A673 (cell line): ENCODE measurements around the gene ZFR. TPM values are rescaled to one million over a fixed set of nuclear protein-coding genes. Genes with fewer than 3 reads are reported as not detected.

Experiments
- BruUV-seq: library from RNA; stranded (reverse); fragments of 400-500 nt; replicated peaks from 2 replicates; lab custom pipeline; 2021; lab: Mats Ljungman, UMichigan
- CTCF ChIA-PET: fragments of 300-600 bp; sonication (Branson Sonifier 250); formaldehyde crosslinking; loops from one replicate; lab custom pipeline; 2022; ENCODE audit warnings: antibody characterized with exemption; lab: Charles Lee
- POLR2A ChIA-PET: fragments of 300-600 bp; sonication (Branson Sonifier 250); formaldehyde crosslinking; loops from one replicate; lab custom pipeline; 2022; ENCODE audit warnings: antibody characterized with exemption; ENCODE audit not compliant: low non-redundant PET; lab: Charles Lee
- DNase-seq: peaks from one replicate; pipeline ENCODE4 v3.0.0-alpha.2; 2015; ENCODE audit warnings: low spot score
- H3K27ac ChIP-seq: fragments of 200-600 bp; sonication (generic); 2 replicates; pipeline ENCODE4 v1.5.1; 2016; ENCODE audit warnings: mixed run types, low read depth, mild to moderate bottlenecking, mixed read lengths, antibody characterized with exemption, low read length; ENCODE audit not compliant: poor library complexity, severe bottlenecking
- H3K27me3 ChIP-seq: fragments of 200-600 bp; sonication (generic); replicated peaks from 2 replicates; pipeline ENCODE4 v1.6.1; 2017; ENCODE audit warnings: mixed run types, low read depth, mild to moderate bottlenecking, mixed read lengths, antibody characterized with exemption, low read length; ENCODE audit not compliant: insufficient read depth, poor library complexity
- H3K36me3 ChIP-seq: fragments of 200-600 bp; sonication (generic); 2 replicates; pipeline ENCODE4 v1.6.1; 2016; ENCODE audit warnings: mixed run types, mild to moderate bottlenecking, mixed read lengths, antibody characterized with exemption, low read length; ENCODE audit not compliant: insufficient read depth, poor library complexity, severe bottlenecking
- H3K4me1 ChIP-seq: fragments of 200-600 bp; sonication (generic); 2 replicates; pipeline ENCODE4 v1.6.1; 2017; ENCODE audit warnings: mixed run types, mild to moderate bottlenecking, mixed read lengths, antibody characterized with exemption, low read length; ENCODE audit not compliant: insufficient read depth, poor library complexity, severe bottlenecking
- H3K4me3 ChIP-seq: fragments of 200-600 bp; sonication (generic); 2 replicates; pipeline ENCODE4 v1.5.1; 2016; ENCODE audit warnings: low read depth, mixed run types, mild to moderate bottlenecking, mixed read lengths, low read length; ENCODE audit not compliant: poor library complexity, severe bottlenecking
- H3K9me3 ChIP-seq: fragments of 200-600 bp; sonication (generic); 2 replicates; pipeline ENCODE4 v1.6.1; 2016; ENCODE audit warnings: mixed run types, low read depth, mild to moderate bottlenecking, mixed read lengths, antibody characterized with exemption, low read length; ENCODE audit not compliant: poor library complexity, severe bottlenecking
- EZH2 ChIP-seq: fragments of 200-600 bp; sonication (generic); IDR thresholded peaks from 2 replicates; pipeline ENCODE4 v1.6.1; 2017; ENCODE audit warnings: borderline replicate concordance, low read depth, mild to moderate bottlenecking, mixed read lengths, antibody characterized with exemption, low read length; ENCODE audit not compliant: poor library complexity, severe bottlenecking
- intact Hi-C: fragments of 100-400 bp; cut with micrococcal nuclease; formaldehyde crosslinking; loops from one replicate; pipeline ENCODE4 v1.10.0; 2022; ENCODE audit not compliant: unreplicated experiment
- total RNA-seq: library from RNA; stranded (reverse); gene quantifications from 2 replicates; pipeline ENCODE4 v1.2.3, GENCODE V29; 2021
- TF ChIP-seq, protein P1 (sequence below): fragments of 300-800, 200-600 bp; sonication (generic); conservative IDR thresholded peaks from 2 replicates; pipeline ENCODE4 v1.5.1; 2017; ENCODE audit warnings: low read depth, mild to moderate bottlenecking, antibody characterized with exemption, low read length, moderate library complexity, mixed read lengths

The ZFR gene
- total RNA-seq, 1 experiment from 2014 or later = 110 TPM

DNA sequence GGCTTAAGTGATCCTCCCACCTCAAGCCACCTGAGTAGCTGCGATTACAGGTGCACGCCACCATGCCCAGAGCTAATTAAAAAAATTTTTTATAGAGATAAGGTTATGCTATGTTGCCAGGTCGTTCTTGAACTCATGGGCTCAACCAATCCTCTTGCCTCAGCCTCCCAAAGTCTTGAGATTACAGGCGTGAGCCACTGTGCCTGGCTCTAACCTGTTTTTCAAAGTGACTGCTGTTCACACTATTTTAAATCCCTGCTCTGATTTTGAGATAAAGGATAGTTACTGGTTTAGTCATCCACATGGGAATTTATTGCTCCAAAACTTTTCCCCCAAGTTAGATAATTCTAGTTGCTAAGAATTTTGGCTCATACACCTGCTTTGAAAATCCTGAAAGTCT lies 83.6 kb downstream of the ZFR start:
- Histone ChIP-seq H3K27me3 (no peaks in the 10 kb centered on the region), H3K9me3 (no peaks in the 10 kb centered on the region), H3K4me3 (no peak overlapping the region), H3K36me3 (peaks cover 50% of the 10 kb centered on the region), H3K27ac (no peak overlapping the region), H3K4me1 (no peaks in the 10 kb centered on the region)
- ChIA-PET POLR2A (no interaction called here), CTCF (no interaction called here)
- intact Hi-C loops = no loop called here
- no TSS peak for BruUV-seq
- DNase-seq = no peak
- TF ChIP-seq EZH2 = no peak
- TF ChIP-seq, protein P1, sequence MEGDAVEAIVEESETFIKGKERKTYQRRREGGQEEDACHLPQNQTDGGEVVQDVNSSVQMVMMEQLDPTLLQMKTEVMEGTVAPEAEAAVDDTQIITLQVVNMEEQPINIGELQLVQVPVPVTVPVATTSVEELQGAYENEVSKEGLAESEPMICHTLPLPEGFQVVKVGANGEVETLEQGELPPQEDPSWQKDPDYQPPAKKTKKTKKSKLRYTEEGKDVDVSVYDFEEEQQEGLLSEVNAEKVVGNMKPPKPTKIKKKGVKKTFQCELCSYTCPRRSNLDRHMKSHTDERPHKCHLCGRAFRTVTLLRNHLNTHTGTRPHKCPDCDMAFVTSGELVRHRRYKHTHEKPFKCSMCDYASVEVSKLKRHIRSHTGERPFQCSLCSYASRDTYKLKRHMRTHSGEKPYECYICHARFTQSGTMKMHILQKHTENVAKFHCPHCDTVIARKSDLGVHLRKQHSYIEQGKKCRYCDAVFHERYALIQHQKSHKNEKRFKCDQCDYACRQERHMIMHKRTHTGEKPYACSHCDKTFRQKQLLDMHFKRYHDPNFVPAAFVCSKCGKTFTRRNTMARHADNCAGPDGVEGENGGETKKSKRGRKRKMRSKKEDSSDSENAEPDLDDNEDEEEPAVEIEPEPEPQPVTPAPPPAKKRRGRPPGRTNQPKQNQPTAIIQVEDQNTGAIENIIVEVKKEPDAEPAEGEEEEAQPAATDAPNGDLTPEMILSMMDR = no peak

DNA sequence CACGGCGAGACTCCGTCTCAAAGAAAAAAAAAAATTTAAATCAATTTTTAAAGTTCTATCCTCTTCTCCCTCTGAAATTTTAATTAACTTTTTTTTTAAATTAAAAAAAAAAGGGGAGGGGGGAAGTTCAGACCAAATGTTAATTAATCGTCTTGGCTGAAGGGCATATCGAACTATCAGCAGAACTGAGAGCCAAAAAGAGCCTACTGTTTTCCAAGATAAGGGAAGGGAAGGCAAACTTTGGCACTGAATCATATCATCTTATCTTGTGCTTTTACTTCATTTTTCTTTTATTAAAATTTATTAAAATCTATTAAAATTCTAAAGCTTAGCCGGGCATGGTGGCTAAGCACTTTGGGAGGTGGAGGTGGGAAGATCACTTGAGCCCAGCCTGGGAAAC lies 85.9 kb downstream of the ZFR start:
- no peak overlapping the region for H3K4me3 ChIP-seq
- H3K27me3 ChIP-seq = no peaks in the 10 kb centered on the region
- TF ChIP-seq, protein P1 = no peak
- TF ChIP-seq EZH2 = no peak
- no peaks in the 10 kb centered on the region for H3K9me3 ChIP-seq
- no peaks in the 10 kb centered on the region for H3K4me1 ChIP-seq
- no TSS peak for BruUV-seq
- intact Hi-C loops = no loop called here
- H3K27ac ChIP-seq = no peak overlapping the region
- CTCF ChIA-PET = no interaction called here
- POLR2A ChIA-PET = interaction anchor here (0.6 kb wide), 1 partner anchor 57 kb away, joined by 5 read pairs; no protein-coding TSS in a partner anchor
- DNase-seq = no peak
- peaks cover 45% of the 10 kb centered on the region for H3K36me3 ChIP-seq

GRCh38 chr5:32357658-32358057 lies 86.9 kb downstream of the ZFR start:
- ChIA-PET CTCF (no interaction called here), POLR2A (no interaction called here)
- no TSS peak for BruUV-seq
- H3K36me3 ChIP-seq = peaks cover 35% of the 10 kb centered on the region
- no peak for DNase-seq
- intact Hi-C loops = no loop called here
- TF ChIP-seq, protein P1 = no peak
- no peak for TF ChIP-seq EZH2
- no peaks in the 10 kb centered on the region for H3K9me3 ChIP-seq
- no peak overlapping the region for H3K4me3 ChIP-seq
- no peak overlapping the region for H3K27ac ChIP-seq
- H3K27me3 ChIP-seq = no peaks in the 10 kb centered on the region
- H3K4me1 ChIP-seq = no peaks in the 10 kb centered on the region
